Activated CD8-positive, alpha-beta memory T cell treated with anti-CD3 and anti-CD28 coated beads for 4 hours (primary cell): ENCODE measurements around the gene NTN3.
"Not testable (repeated sequence)": the region's sequence is repeated elsewhere in the genome, so short reads cannot be mapped to it uniquely, and the experiment has no call there.

Experiments used
- DNase-seq, 2 donors: peaks; one replicate each; pipeline ENCODE4 v3.0.0-alpha.2; 2020; ENCODE audit warnings: low read depth in 2 of 2

The NTN3 gene

GRCh38 chr16:2471016-2471652 lies at the start of gene NTN3:
Gene NTN3, plus strand, starts transcription at chr16:2471297. Its CDS starts 405 bp downstream, at chr16:2471702.
- DNase-seq, result no peak

GRCh38 chr16:2422123-2422867 lies 48.8 kb upstream of the NTN3 start:
- DNase-seq, result no peak

DNA sequence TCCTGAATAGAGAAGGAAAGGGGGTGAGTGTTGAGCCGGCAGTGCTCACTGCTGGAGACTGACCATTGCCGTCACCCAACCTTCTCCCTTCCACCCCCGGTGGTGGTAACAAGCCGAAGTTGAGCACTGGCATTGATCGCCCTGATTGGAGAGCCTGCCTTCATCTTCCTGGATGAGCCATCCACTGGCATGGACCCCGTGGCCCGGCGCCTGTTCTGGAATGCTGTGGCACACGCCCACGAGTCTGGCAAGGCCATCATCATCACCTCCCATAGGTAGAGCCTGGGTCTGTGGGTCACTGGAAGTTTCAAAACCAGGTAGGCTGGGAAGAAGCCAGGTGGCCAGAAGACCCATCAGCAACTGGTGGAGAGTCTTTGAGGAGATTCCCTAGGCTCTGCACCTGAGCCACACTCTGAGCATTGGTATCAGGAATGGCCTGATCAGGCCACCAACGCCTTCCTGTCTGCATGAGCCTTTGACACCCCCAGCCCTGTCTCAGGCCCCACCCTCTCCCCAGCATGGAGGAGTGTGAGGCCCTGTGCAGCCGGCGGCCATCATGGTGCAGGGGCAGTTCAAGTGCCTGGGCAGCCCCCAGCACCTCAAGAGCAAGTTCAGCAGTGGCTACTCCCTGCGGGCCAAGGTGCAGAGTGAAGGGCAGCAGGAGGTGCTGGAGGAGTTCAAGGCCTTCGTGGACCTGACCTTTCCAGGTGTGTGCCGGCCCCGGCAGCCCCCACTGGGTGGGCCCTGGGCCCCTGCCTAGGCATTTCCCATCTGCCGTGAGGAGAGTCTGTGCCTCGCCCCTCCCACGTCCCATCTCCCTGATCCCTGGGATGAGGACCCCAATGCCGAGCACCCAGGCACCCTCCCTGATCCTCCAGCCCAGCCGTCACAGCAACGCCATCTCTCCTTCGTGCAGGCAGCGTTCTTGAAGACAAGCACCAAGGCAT lies 46.8 kb upstream of the NTN3 start:
- no peak for DNase-seq

DNA sequence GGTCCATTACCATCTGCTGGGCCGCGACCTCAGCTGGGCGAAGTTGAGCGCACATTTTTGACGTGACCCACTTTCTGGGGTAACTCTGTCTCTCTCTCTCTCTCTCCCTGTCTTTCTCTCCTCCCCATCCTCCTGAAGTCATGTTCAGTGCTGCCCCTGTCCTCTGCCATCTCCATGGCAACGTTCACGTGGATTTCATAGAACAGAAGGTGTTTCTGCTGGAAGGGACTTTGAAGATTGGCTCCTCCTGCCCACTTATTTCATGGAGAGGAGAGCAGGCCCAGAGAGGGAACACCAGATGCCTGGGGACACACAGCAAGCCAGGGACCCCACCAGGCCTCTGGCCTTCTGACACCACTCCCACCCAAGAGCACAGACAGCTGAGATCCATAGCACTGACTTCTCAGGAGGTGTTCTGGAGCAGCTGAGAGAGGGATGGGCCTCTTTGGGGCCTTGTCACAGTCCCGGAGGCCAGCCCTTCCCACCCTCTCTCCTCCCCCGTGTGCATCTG lies 46.0 kb upstream of the NTN3 start:
- DNase-seq, result no peak

- DNase-seq, result no peak
These were observed 45.2 kb upstream of the NTN3 start for GRCh38 chr16:2425825-2426430.

DNA sequence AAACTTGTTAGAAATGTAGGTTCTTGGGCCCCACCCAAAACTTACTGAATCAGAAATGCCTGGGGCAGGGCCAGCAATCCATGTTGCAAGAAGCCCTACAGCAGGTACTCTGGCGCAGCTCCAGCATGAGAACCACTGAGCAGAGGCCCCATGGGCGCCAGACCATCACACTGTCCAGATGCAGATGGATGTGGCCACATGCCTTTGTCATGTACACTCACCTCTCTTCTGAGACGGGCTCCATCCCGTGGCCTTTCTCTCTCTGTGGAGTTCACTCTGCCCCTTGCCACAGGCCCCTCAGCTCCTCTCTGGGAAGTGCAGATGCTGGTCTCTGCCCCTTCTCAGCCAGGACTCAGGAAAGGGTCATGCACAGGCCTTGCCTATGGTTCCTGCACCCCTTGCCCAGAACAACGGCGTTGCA lies 44.1 kb upstream of the NTN3 start:
- no peak for DNase-seq

DNA sequence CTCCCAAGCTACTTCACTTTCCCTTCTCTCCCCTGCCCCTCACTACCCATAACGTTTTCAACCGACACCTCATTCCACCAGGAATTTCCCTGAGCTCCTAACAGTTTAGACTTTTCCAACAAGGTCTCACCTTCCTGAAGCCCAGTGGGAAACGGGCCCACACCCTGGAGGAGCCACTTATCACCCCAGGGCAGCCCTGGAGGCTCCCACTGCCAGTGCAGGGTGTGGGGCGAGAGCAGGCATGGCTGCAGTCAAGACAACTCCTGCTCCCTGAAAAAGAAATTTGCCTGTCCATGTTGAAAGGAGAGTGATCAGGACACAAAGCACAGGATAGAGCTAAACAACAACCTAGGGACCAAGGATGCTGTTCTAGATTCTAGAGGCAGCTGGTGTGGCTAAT lies 43.6 kb upstream of the NTN3 start:
- DNase-seq, result no peak

- DNase-seq, result no peak
These were observed 42.9 kb upstream of the NTN3 start for GRCh38 chr16:2428051-2428783.

- no peak for DNase-seq
These were observed 42.4 kb upstream of the NTN3 start for GRCh38 chr16:2428784-2429033.

GRCh38 chr16:2429034-2429770 lies 41.9 kb upstream of the NTN3 start, which contains the start of gene CCNF:
Gene CCNF, plus strand, starts transcription at chr16:2429447. Its CDS starts 35 bp downstream, at chr16:2429482.
- DNase-seq, result peak; percentile 94 to 98

GRCh38 chr16:2429771-2430663 lies 41.1 kb upstream of the NTN3 start:
- no peak for DNase-seq

GRCh38 chr16:2432286-2432685 lies 38.8 kb upstream of the NTN3 start:
- no peak for DNase-seq

- DNase-seq, result no peak
These were observed 38.1 kb upstream of the NTN3 start for GRCh38 chr16:2432801-2433505.

DNA sequence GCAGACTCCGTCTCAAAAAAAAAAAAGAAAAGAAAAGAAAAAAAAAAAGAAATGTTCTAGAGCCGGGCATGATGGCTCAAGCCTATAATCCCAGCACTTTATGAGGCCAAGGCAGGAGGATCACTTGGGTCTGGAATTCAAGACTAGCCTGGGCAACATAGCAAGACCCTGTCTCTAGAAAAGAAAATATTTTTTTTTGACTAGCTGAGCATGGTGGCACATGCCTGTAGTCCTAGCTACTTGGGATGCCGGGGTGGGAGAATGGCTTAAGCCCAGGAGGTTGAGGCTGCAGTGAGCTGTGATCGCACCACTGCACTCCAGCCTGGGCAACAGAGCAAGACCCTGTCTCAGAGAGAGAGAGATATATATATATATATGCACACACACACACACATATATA lies 35.9 kb upstream of the NTN3 start:
- not testable (repeated sequence) for DNase-seq

DNA sequence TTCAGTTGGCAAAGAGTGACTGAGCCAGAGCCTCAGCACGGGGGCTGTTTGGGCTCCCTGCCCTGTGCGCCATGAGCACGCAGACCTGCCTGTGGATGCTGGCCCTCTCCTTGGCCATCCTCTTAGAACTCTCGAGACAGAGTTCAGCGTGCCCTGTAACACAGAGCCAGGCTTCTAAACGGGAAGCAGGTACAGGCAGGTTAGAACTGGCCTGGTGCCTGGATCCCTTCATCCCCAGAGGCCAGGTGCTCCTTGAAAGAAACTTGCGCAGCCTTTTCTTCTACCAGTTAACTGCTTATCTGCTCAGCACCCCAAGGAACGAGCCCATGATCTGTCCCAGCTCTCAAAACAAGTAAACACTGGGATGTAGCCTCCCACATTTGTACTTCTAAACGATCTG lies 35.0 kb upstream of the NTN3 start:
- DNase-seq, result no peak

GRCh38 chr16:2437032-2437790 lies 33.9 kb upstream of the NTN3 start:
- DNase-seq, result no peak

- DNase-seq, result no peak
These were observed 33.0 kb upstream of the NTN3 start for GRCh38 chr16:2438121-2438520.

GRCh38 chr16:2439598-2439997 lies 31.5 kb upstream of the NTN3 start:
- no peak for DNase-seq
